ENCODE measurements around the gene BMAL1. TPM values are rescaled to one million over a fixed set of nuclear protein-coding genes. Genes with fewer than 3 reads are reported as not detected.

Gene BMAL1
- total and polyA plus RNA-seq, 2 donors (not counting 3 experiments of a cell fraction or from before 2014, with no cell fraction given): 5.8 to 10.1 TPM

- TF ChIP-seq MYC (IDR thresholded peaks at IDR 0.05; ENCODE audit: low read depth, low read length) (no peak), JUN (IDR thresholded peaks at IDR 0.05; ENCODE audit: borderline replicate concordance, insufficient read depth, insufficient read length, low read depth) (no peak)
- TF ChIP-seq, protein P1, sequence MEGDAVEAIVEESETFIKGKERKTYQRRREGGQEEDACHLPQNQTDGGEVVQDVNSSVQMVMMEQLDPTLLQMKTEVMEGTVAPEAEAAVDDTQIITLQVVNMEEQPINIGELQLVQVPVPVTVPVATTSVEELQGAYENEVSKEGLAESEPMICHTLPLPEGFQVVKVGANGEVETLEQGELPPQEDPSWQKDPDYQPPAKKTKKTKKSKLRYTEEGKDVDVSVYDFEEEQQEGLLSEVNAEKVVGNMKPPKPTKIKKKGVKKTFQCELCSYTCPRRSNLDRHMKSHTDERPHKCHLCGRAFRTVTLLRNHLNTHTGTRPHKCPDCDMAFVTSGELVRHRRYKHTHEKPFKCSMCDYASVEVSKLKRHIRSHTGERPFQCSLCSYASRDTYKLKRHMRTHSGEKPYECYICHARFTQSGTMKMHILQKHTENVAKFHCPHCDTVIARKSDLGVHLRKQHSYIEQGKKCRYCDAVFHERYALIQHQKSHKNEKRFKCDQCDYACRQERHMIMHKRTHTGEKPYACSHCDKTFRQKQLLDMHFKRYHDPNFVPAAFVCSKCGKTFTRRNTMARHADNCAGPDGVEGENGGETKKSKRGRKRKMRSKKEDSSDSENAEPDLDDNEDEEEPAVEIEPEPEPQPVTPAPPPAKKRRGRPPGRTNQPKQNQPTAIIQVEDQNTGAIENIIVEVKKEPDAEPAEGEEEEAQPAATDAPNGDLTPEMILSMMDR (IDR thresholded peaks at IDR 0.05; ENCODE audit: extremely low read depth in 1 of 2, insufficient read depth in 1 of 2, low read depth in 1 of 2, low read length in 2 of 2): no peak
- H3K9ac ChIP-seq (replicated peaks; ENCODE audit: extremely low read depth, insufficient read depth, low read length): no peak overlapping the region
- no peaks in the 10 kb centered on the region for H4K20me1 ChIP-seq (replicated peaks; ENCODE audit: control insufficient read depth, extremely low read depth, insufficient read depth, low read length)
- H3K9me3 ChIP-seq (replicated peaks; ENCODE audit: control insufficient read depth, insufficient read depth, low read length): no peaks in the 10 kb centered on the region
- H3K9me1 ChIP-seq (replicated peaks; ENCODE audit: control insufficient read depth, extremely low read depth, insufficient read depth, low read length): no peaks in the 10 kb centered on the region
- ChIA-PET CTCF (interaction anchor here (1.1 to 2.7 kb wide), 6 partner anchors 10 to 102 kb away, joined by 3 to 9 read pairs (median 4); no protein-coding TSS in a partner anchor), POLR2A (no interaction called here)
- no peaks in the 10 kb centered on the region for H3K27me3 ChIP-seq (ENCODE audit: control insufficient read depth in 2 of 2, insufficient read depth in 2 of 2, low read length in 2 of 2)
- H3K4me3 ChIP-seq (replicated peaks in 1 of 3; ENCODE audit: insufficient read depth in 1 of 3, low read depth in 1 of 3, low read length in 3 of 3): no peak overlapping the region
- no peak overlapping the region for H2AFZ ChIP-seq (ENCODE audit: low read depth, low read length)
- FAIRE-seq (no peak), DNase-seq (ENCODE audit: low read depth, low spot score) (no peak)
- no TSS peak for BruUV-seq (replicated peaks)
- intact Hi-C loops (cut with micrococcal nuclease) (no loop called here), dilution Hi-C loops (cut with MboI; ENCODE audit: extremely low pct_ligation_motif_present, low sequenced_read_pairs) (no loop called here)
- no peaks in the 10 kb centered on the region for H3K79me2 ChIP-seq (ENCODE audit: control insufficient read depth, insufficient read depth, low read length)
- no peak overlapping the region for H3K4me2 ChIP-seq (ENCODE audit: insufficient read depth, low read length)
- H3K4me1 ChIP-seq (ENCODE audit: control insufficient read depth, extremely low read depth, insufficient read depth, low read length): no peaks in the 10 kb centered on the region
- no peaks in the 10 kb centered on the region for H3K36me3 ChIP-seq (ENCODE audit: control insufficient read depth in 2 of 2, extremely low read depth in 1 of 2, insufficient read depth in 2 of 2, low read length in 2 of 2)
- no peak overlapping the region for H3K27ac ChIP-seq (ENCODE audit: insufficient read depth, low read depth, low read length)
These were observed 35.6 kb downstream of the BMAL1 start for GRCh38 chr11:13313005-13313819.
